ENCODE results near the gene CD109.
"Not testable (repeated sequence)": the region's sequence is repeated elsewhere in the genome, so short reads cannot be mapped to it uniquely, and the experiment has no call there.

The CD109 gene

GRCh38 chr6:73805982-73806381 lies 110.0 kb downstream of the CD109 start:
- H2AK5ac ChIP-seq (ENCODE audit: low read length); H3K23ac ChIP-seq (ENCODE audit: low read length); H4K5ac ChIP-seq (ENCODE audit: low read length); H2BK15ac ChIP-seq (replicated peaks; ENCODE audit: low read depth); H3K27ac ChIP-seq (ENCODE audit: low read depth, low read length); H2BK120ac ChIP-seq (ENCODE audit: low read depth, low read length); H3K18ac ChIP-seq (ENCODE audit: low read length); H3K36me3 ChIP-seq (ENCODE audit: control insufficient read depth, insufficient read depth, low read length); DNase-seq; H4K8ac ChIP-seq (ENCODE audit: low read depth, low read length); H3K9ac ChIP-seq (ENCODE audit: low read length); H3K4me1 ChIP-seq (ENCODE audit: control insufficient read depth, low read depth, low read length); H3K4me3 ChIP-seq (ENCODE audit: low read length); H3K4ac ChIP-seq (ENCODE audit: low read depth, low read length); H2BK5ac ChIP-seq (ENCODE audit: low read length); H3K27me3 ChIP-seq (ENCODE audit: insufficient read depth, low read length, poor library complexity); H3K4me2 ChIP-seq (ENCODE audit: low read length); H3K79me2 ChIP-seq (ENCODE audit: control insufficient read depth, insufficient read depth, low read length); H3K79me1 ChIP-seq (ENCODE audit: low read length); H3K56ac ChIP-seq (ENCODE audit: low read length): not testable (repeated sequence)
- no CpG with 5 or more reads among the region's 4 CpGs for WGBS (ENCODE audit: extremely low coverage, insufficient coverage, low lambda C conversion rate)

GRCh38 chr6:73811706-73812105 lies 115.7 kb downstream of the CD109 start:
- Histone ChIP-seq H3K4me2 (ENCODE audit: low read length) (no peak overlapping the region), H3K27ac (ENCODE audit: low read depth, low read length) (no peak overlapping the region), H4K5ac (ENCODE audit: low read length) (no peak overlapping the region), H2BK15ac (replicated peaks; ENCODE audit: low read depth) (no peak overlapping the region), H3K56ac (ENCODE audit: low read length) (no peak overlapping the region), H3K4me3 (ENCODE audit: low read length) (no peak overlapping the region), H3K9ac (ENCODE audit: low read length) (no peak overlapping the region), H2BK120ac (ENCODE audit: low read depth, low read length) (no peak overlapping the region), H3K23ac (ENCODE audit: low read length) (no peak overlapping the region), H2BK5ac (ENCODE audit: low read length) (no peak overlapping the region), H3K79me1 (ENCODE audit: low read length) (no peaks in the 10 kb centered on the region), H3K4ac (ENCODE audit: low read depth, low read length) (no peak overlapping the region), H3K79me2 (ENCODE audit: control insufficient read depth, insufficient read depth, low read length) (no peaks in the 10 kb centered on the region), H4K8ac (ENCODE audit: low read depth, low read length) (no peak overlapping the region), H3K4me1 (ENCODE audit: control insufficient read depth, low read depth, low read length) (no peaks in the 10 kb centered on the region), H3K18ac (ENCODE audit: low read length) (no peak overlapping the region), H3K36me3 (ENCODE audit: control insufficient read depth, insufficient read depth, low read length) (no peaks in the 10 kb centered on the region), H2AK5ac (ENCODE audit: low read length) (no peak overlapping the region), H3K27me3 (ENCODE audit: insufficient read depth, low read length, poor library complexity) (no peaks in the 10 kb centered on the region)
- DNase-seq: no peak

GRCh38 chr6:73817253-73817652 lies 121.2 kb downstream of the CD109 start:
- H4K8ac ChIP-seq (ENCODE audit: low read depth, low read length): no peak overlapping the region
- H3K9ac ChIP-seq (ENCODE audit: low read length): no peak overlapping the region
- no peak overlapping the region for H3K23ac ChIP-seq (ENCODE audit: low read length)
- H3K27ac ChIP-seq (ENCODE audit: low read depth, low read length): no peak overlapping the region
- no peaks in the 10 kb centered on the region for H3K79me2 ChIP-seq (ENCODE audit: control insufficient read depth, insufficient read depth, low read length)
- no peak overlapping the region for H3K4ac ChIP-seq (ENCODE audit: low read depth, low read length)
- no peak overlapping the region for H2AK5ac ChIP-seq (ENCODE audit: low read length)
- no peak overlapping the region for H3K4me2 ChIP-seq (ENCODE audit: low read length)
- no peaks in the 10 kb centered on the region for H3K36me3 ChIP-seq (ENCODE audit: control insufficient read depth, insufficient read depth, low read length)
- H2BK15ac ChIP-seq (replicated peaks; ENCODE audit: low read depth): no peak overlapping the region
- H3K4me1 ChIP-seq (ENCODE audit: control insufficient read depth, low read depth, low read length): no peaks in the 10 kb centered on the region
- no peak for DNase-seq
- no peaks in the 10 kb centered on the region for H3K27me3 ChIP-seq (ENCODE audit: insufficient read depth, low read length, poor library complexity)
- no peak overlapping the region for H2BK120ac ChIP-seq (ENCODE audit: low read depth, low read length)
- no peak overlapping the region for H2BK5ac ChIP-seq (ENCODE audit: low read length)
- H3K4me3 ChIP-seq (ENCODE audit: low read length): no peak overlapping the region
- H3K79me1 ChIP-seq (ENCODE audit: low read length): no peaks in the 10 kb centered on the region
- WGBS (ENCODE audit: extremely low coverage, insufficient coverage, low lambda C conversion rate): no CpG with 5 or more reads among the region's 1 CpG
- H4K5ac ChIP-seq (ENCODE audit: low read length): no peak overlapping the region
- no peak overlapping the region for H3K18ac ChIP-seq (ENCODE audit: low read length)
- H3K56ac ChIP-seq (ENCODE audit: low read length): no peak overlapping the region

- H3K4ac ChIP-seq (ENCODE audit: low read depth, low read length): no peak overlapping the region
- H2BK120ac ChIP-seq (ENCODE audit: low read depth, low read length): no peak overlapping the region
- WGBS (ENCODE audit: extremely low coverage, insufficient coverage, low lambda C conversion rate): no CpG with 5 or more reads among the region's 6 CpGs
- no peak for DNase-seq
- no peak overlapping the region for H3K27ac ChIP-seq (ENCODE audit: low read depth, low read length)
- no peaks in the 10 kb centered on the region for H3K27me3 ChIP-seq (ENCODE audit: insufficient read depth, low read length, poor library complexity)
- H3K56ac ChIP-seq (ENCODE audit: low read length): no peak overlapping the region
- no peak overlapping the region for H2BK5ac ChIP-seq (ENCODE audit: low read length)
- H4K5ac ChIP-seq (ENCODE audit: low read length): no peak overlapping the region
- H3K36me3 ChIP-seq (ENCODE audit: control insufficient read depth, insufficient read depth, low read length): no peaks in the 10 kb centered on the region
- no peak overlapping the region for H2AK5ac ChIP-seq (ENCODE audit: low read length)
- no peak overlapping the region for H4K8ac ChIP-seq (ENCODE audit: low read depth, low read length)
- H3K18ac ChIP-seq (ENCODE audit: low read length): no peak overlapping the region
- no peak overlapping the region for H2BK15ac ChIP-seq (replicated peaks; ENCODE audit: low read depth)
- H3K79me1 ChIP-seq (ENCODE audit: low read length): no peaks in the 10 kb centered on the region
- H3K4me3 ChIP-seq (ENCODE audit: low read length): no peak overlapping the region
- no peak overlapping the region for H3K4me2 ChIP-seq (ENCODE audit: low read length)
- no peak overlapping the region for H3K23ac ChIP-seq (ENCODE audit: low read length)
- no peak overlapping the region for H3K9ac ChIP-seq (ENCODE audit: low read length)
- no peaks in the 10 kb centered on the region for H3K79me2 ChIP-seq (ENCODE audit: control insufficient read depth, insufficient read depth, low read length)
- no peaks in the 10 kb centered on the region for H3K4me1 ChIP-seq (ENCODE audit: control insufficient read depth, low read depth, low read length)
These were observed 127.2 kb downstream of the CD109 start for GRCh38 chr6:73823046-73823735.

GRCh38 chr6:73823832-73824231 lies 127.8 kb downstream of the CD109 start:
- H3K4me3 ChIP-seq (ENCODE audit: low read length): no peak overlapping the region
- H3K56ac ChIP-seq (ENCODE audit: low read length): no peak overlapping the region
- no peaks in the 10 kb centered on the region for H3K27me3 ChIP-seq (ENCODE audit: insufficient read depth, low read length, poor library complexity)
- no peak overlapping the region for H2BK5ac ChIP-seq (ENCODE audit: low read length)
- H3K18ac ChIP-seq (ENCODE audit: low read length): no peak overlapping the region
- no peak overlapping the region for H2BK15ac ChIP-seq (replicated peaks; ENCODE audit: low read depth)
- no peak overlapping the region for H3K27ac ChIP-seq (ENCODE audit: low read depth, low read length)
- H3K4ac ChIP-seq (ENCODE audit: low read depth, low read length): no peak overlapping the region
- no peak overlapping the region for H4K5ac ChIP-seq (ENCODE audit: low read length)
- DNase-seq: no peak
- no peaks in the 10 kb centered on the region for H3K36me3 ChIP-seq (ENCODE audit: control insufficient read depth, insufficient read depth, low read length)
- no peak overlapping the region for H2AK5ac ChIP-seq (ENCODE audit: low read length)
- H3K9ac ChIP-seq (ENCODE audit: low read length): no peak overlapping the region
- no peaks in the 10 kb centered on the region for H3K79me2 ChIP-seq (ENCODE audit: control insufficient read depth, insufficient read depth, low read length)
- WGBS (ENCODE audit: extremely low coverage, insufficient coverage, low lambda C conversion rate): no CpG with 5 or more reads among the region's 1 CpG
- H3K4me2 ChIP-seq (ENCODE audit: low read length): no peak overlapping the region
- no peaks in the 10 kb centered on the region for H3K79me1 ChIP-seq (ENCODE audit: low read length)
- no peak overlapping the region for H4K8ac ChIP-seq (ENCODE audit: low read depth, low read length)
- no peak overlapping the region for H3K23ac ChIP-seq (ENCODE audit: low read length)
- H2BK120ac ChIP-seq (ENCODE audit: low read depth, low read length): no peak overlapping the region
- H3K4me1 ChIP-seq (ENCODE audit: control insufficient read depth, low read depth, low read length): no peaks in the 10 kb centered on the region

GRCh38 chr6:73826571-73826970 lies 130.6 kb downstream of the CD109 start:
- no peak overlapping the region for H3K56ac ChIP-seq (ENCODE audit: low read length)
- no peak overlapping the region for H3K4me3 ChIP-seq (ENCODE audit: low read length)
- H3K27me3 ChIP-seq (ENCODE audit: insufficient read depth, low read length, poor library complexity): no peaks in the 10 kb centered on the region
- H2BK5ac ChIP-seq (ENCODE audit: low read length): no peak overlapping the region
- H2BK15ac ChIP-seq (replicated peaks; ENCODE audit: low read depth): no peak overlapping the region
- no peak overlapping the region for H4K8ac ChIP-seq (ENCODE audit: low read depth, low read length)
- H3K79me1 ChIP-seq (ENCODE audit: low read length): no peaks in the 10 kb centered on the region
- H3K23ac ChIP-seq (ENCODE audit: low read length): no peak overlapping the region
- no peak overlapping the region for H3K18ac ChIP-seq (ENCODE audit: low read length)
- H3K4ac ChIP-seq (ENCODE audit: low read depth, low read length): no peak overlapping the region
- no peak overlapping the region for H3K9ac ChIP-seq (ENCODE audit: low read length)
- no peak overlapping the region for H3K4me2 ChIP-seq (ENCODE audit: low read length)
- no peak overlapping the region for H2AK5ac ChIP-seq (ENCODE audit: low read length)
- H2BK120ac ChIP-seq (ENCODE audit: low read depth, low read length): no peak overlapping the region
- H3K36me3 ChIP-seq (ENCODE audit: control insufficient read depth, insufficient read depth, low read length): no peaks in the 10 kb centered on the region
- H4K5ac ChIP-seq (ENCODE audit: low read length): no peak overlapping the region
- no peak overlapping the region for H3K27ac ChIP-seq (ENCODE audit: low read depth, low read length)
- no CpG with 5 or more reads among the region's 1 CpG for WGBS (ENCODE audit: extremely low coverage, insufficient coverage, low lambda C conversion rate)
- no peaks in the 10 kb centered on the region for H3K79me2 ChIP-seq (ENCODE audit: control insufficient read depth, insufficient read depth, low read length)
- H3K4me1 ChIP-seq (ENCODE audit: control insufficient read depth, low read depth, low read length): no peaks in the 10 kb centered on the region
- no peak for DNase-seq

Measured in mesendoderm (in vitro differentiated cells).